Transverse colon (tissue), 4 donors: Measurements from ENCODE around the gene TCAP. TPM values are rescaled to one million over a fixed set of nuclear protein-coding genes. Genes with fewer than 3 reads are reported as not detected.

Experiments used
- DNase-seq: peaks from one replicate; pipeline ENCODE4 v3.0.0-alpha.2; 2019
- H3K27ac ChIP-seq, 4 donors: fragments of 200-600 bp; sonication (generic); 2 replicates each; pipeline ENCODE4 v1.5.1; 2016 to 2018; ENCODE audit warnings: inconsistent platforms in 4 of 4
- H3K27me3 ChIP-seq: fragments of 200-600 bp; sonication (generic); 2 replicates; pipeline ENCODE4 v1.5.1; 2017; ENCODE audit warnings: inconsistent platforms
- H3K36me3 ChIP-seq, 4 donors: fragments of 200-600 bp; sonication (generic); 2 replicates each; pipeline ENCODE4 v1.5.1; 2017 to 2019; ENCODE audit warnings: inconsistent platforms in 4 of 4
- H3K4me1 ChIP-seq, 4 donors: fragments of 200-600 bp; sonication (generic); 2 replicates each; pipeline ENCODE4 v1.5.1; 2017 to 2020; ENCODE audit warnings: inconsistent platforms in 4 of 4
- H3K4me3 ChIP-seq, 4 donors: fragments of 200-600 bp; sonication (generic); 1 replicate in 1 of 4; 2 replicates in 3 of 4; pipeline versions ENCODE4 v1.5.1 to v1.6.1; 2017 to 2019; ENCODE audit warnings: inconsistent platforms in 4 of 4
- H3K9me3 ChIP-seq, 2 donors: fragments of 200-600 bp; sonication (generic); 2 replicates each; pipeline ENCODE4 v1.5.1; 2017 to 2019; ENCODE audit warnings: inconsistent platforms in 2 of 2
- EP300 ChIP-seq: sonication (generic); formaldehyde crosslinking; IDR thresholded peaks from one replicate; pipeline ENCODE4 v1.6.1; 2017; ENCODE audit warnings: antibody characterized with exemption, low read depth
- POLR2A ChIP-seq: fragments of 450-650 bp; IDR thresholded peaks from one replicate; pipeline ENCODE4 v1.6.1; 2016; ENCODE audit warnings: antibody characterized with exemption, mild to moderate bottlenecking, moderate library complexity
- POLR2AphosphoS5 ChIP-seq, 3 donors: sonication (generic); formaldehyde crosslinking; IDR thresholded peaks; one replicate each; pipeline ENCODE4 v1.6.1; 2016; ENCODE audit warnings: antibody characterized with exemption in 3 of 3
- WGBS, 2 donors: methylation state at CpG; one replicate each; pipeline ENCODE4 v1.1.5; 2018; ENCODE audit warnings: low coverage in 1 of 2; 5-methylcytosine and 5-hydroxymethylcytosine counted together
- in situ Hi-C, 4 donors: fragments of 200-750 bp; cut with MboI; loops; one replicate each; pipeline versions ENCODE4 v1.15.0 to v1.15.1; 2017; ENCODE audit warnings: low sequenced_read_pairs in 3 of 4, low pct_ligation_motif_present in 1 of 4, low pct_unique_long_range_greater_than_20kb in 1 of 4
- intact Hi-C: fragments of 100-400 bp; cut with DNase I; formaldehyde crosslinking; loops from one replicate; pipeline ENCODE4 v1.15.1; 2023; ENCODE audit warnings: low total_unique reads
- total RNA-seq, 4 donors: library from RNA; depleted of rRNA; stranded (reverse); fragments of >200 nt; gene quantifications; one replicate each; pipeline ENCODE4 v1.1.0, GENCODE V29; 2016
- TF ChIP-seq, protein P1 (sequence below), 5 experiments: fragments of 200-600 bp in 3 of 5; fragments of 450-650 bp in 2 of 5; sonication (generic) in 3 of 5; IDR thresholded peaks; 1 replicate in 2 of 5; 2 replicates in 3 of 5; pipeline ENCODE4 v1.5.1; 2016 to 2017; ENCODE audit warnings: antibody characterized with exemption in 5 of 5, inconsistent platforms in 3 of 5, mild to moderate bottlenecking in 2 of 5, moderate library complexity in 1 of 5

TCAP gene
- total RNA-seq, 4 donors from 2014 or later, result 0.64 to 1.9 TPM; not detected in 2

DNA sequence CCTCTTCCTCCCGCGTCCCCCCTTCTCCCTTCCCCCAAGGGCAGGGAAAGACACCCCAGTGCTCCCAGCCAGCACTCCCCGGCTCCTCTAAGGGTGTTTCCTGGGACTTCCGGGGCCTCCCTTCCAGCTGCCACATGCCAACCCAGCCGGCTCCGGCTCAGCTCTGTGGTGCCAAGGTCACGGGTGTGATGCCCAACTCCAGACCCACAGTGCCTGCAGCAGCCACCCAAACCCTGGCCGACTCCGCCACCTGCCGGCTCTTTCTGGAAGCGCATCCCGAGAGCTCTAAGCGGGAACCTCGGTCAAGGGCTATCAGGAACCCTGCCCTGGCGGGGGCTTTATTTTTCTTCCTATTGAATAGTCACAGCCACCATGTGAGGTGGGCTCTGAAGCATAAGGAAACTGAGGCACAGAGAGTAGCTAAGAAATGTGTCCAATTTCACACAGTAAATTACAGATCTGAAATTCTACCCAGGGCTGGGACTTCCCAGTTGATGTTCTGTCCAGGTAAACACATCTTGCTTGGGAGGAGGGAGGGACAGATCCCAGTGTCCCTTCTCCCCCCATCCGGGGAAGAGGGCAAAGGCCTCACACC, 41.7 kb upstream of the TCAP start:
- H3K4me3 ChIP-seq, result no peak overlapping the region
- no peaks in the 10 kb centered on the region for H3K9me3 ChIP-seq
- H3K4me1 ChIP-seq, result peaks cover 23 to 56% (median 44%) of the 10 kb centered on the region in 4 donors
- in situ Hi-C loops (loop anchor here in 2 of 4 donors (10.0 kb wide), 2 partner anchors 121 to 131 kb away; no protein-coding TSS in a partner anchor), intact Hi-C loops (no loop called here)
- peaks cover 36% of the 10 kb centered on the region for H3K27me3 ChIP-seq
- H3K27ac ChIP-seq, result peak overlapping the region in 3 of 4 donors; percentile 47 to 93 (median 48)
- no peaks in the 10 kb centered on the region for H3K36me3 ChIP-seq
- DNase-seq, result peak; percentile 94
- WGBS, 2 donors, result 9% methylated on average over 16 of the region's 16 CpGs; no CpG with 5 or more reads in 1 of the 2 donors
- TF ChIP-seq EP300 (no peak), POLR2A (no peak)
- TF ChIP-seq, protein P1, sequence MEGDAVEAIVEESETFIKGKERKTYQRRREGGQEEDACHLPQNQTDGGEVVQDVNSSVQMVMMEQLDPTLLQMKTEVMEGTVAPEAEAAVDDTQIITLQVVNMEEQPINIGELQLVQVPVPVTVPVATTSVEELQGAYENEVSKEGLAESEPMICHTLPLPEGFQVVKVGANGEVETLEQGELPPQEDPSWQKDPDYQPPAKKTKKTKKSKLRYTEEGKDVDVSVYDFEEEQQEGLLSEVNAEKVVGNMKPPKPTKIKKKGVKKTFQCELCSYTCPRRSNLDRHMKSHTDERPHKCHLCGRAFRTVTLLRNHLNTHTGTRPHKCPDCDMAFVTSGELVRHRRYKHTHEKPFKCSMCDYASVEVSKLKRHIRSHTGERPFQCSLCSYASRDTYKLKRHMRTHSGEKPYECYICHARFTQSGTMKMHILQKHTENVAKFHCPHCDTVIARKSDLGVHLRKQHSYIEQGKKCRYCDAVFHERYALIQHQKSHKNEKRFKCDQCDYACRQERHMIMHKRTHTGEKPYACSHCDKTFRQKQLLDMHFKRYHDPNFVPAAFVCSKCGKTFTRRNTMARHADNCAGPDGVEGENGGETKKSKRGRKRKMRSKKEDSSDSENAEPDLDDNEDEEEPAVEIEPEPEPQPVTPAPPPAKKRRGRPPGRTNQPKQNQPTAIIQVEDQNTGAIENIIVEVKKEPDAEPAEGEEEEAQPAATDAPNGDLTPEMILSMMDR (IDR thresholded peaks at IDR 0.05), result peak; percentile 94 to 97 (median 95)

GRCh38 chr17:39624313-39624712, 40.8 kb upstream of the TCAP start:
- in situ Hi-C loops, result loop anchor here in 2 of 4 donors (10.0 kb wide), 2 partner anchors 120 to 130 kb away; no protein-coding TSS in a partner anchor
- H3K9me3 ChIP-seq, result no peaks in the 10 kb centered on the region
- no peaks in the 10 kb centered on the region for H3K36me3 ChIP-seq
- no peak overlapping the region for H3K4me3 ChIP-seq
- DNase-seq, result no peak
- TF ChIP-seq POLR2A, result no peak
- TF ChIP-seq POLR2AphosphoS5 (IDR thresholded peaks at IDR 0.05), result no peak
- TF ChIP-seq, protein P1 (IDR thresholded peaks at IDR 0.05), result no peak
- TF ChIP-seq EP300, result no peak
- peaks cover 45% of the 10 kb centered on the region for H3K27me3 ChIP-seq
- WGBS, 2 donors, result 65 to 71% methylated on average over 5 to 8 of the region's 8 CpGs
- peaks cover 17 to 50% (median 44%) of the 10 kb centered on the region in 4 donors for H3K4me1 ChIP-seq
- peak overlapping the region in 2 of 4 donors; percentile 90 to 93 for H3K27ac ChIP-seq
- intact Hi-C loops, result no loop called here

- peaks cover 45% of the 10 kb centered on the region for H3K27me3 ChIP-seq
- WGBS, 2 donors, result 49% methylated on average over 4 of the region's 5 CpGs; no CpG with 5 or more reads in 1 of the 2 donors
- TF ChIP-seq EP300 (no peak), POLR2A (peak; percentile 32), POLR2AphosphoS5 (IDR thresholded peaks at IDR 0.05) (peak in 2 of 3 donors; percentile 12 to 42)
- TF ChIP-seq, protein P1 (IDR thresholded peaks at IDR 0.05), result no peak
- H3K27ac ChIP-seq, result peak overlapping the region; percentile 90 to 93 (median 91)
- intact Hi-C loops (no loop called here), in situ Hi-C loops (loop anchor here in 3 of 4 donors (10.0 to 25.0 kb wide), 3 partner anchors 112 to 130 kb away; partner anchors contain the start of genes GRB7 (in 1 of the 3) and MIEN1 (in 1 of the 3))
- H3K4me1 ChIP-seq, result peaks cover 17 to 53% (median 44%) of the 10 kb centered on the region in 4 donors
- H3K36me3 ChIP-seq, result no peaks in the 10 kb centered on the region
- DNase-seq, result peak; percentile 74
- no peaks in the 10 kb centered on the region for H3K9me3 ChIP-seq
- peak overlapping the region in 1 of 4 donors; percentile 60 for H3K4me3 ChIP-seq
Measured at GRCh38 chr17:39625198-39625785, 39.9 kb upstream of the TCAP start.
